ENCODE results near the gene CLSTN3. TPM values are rescaled to one million over a fixed set of nuclear protein-coding genes. Genes with fewer than 3 reads are reported as not detected.

CLSTN3 gene
- total and polyA plus RNA-seq, 9 of the 15 experiments (the other 6 are each of a cell fraction or from before 2014, with no cell fraction given) = 0.08 to 23.2 (median 11.0) TPM

- ATAC-seq (no peak), DNase-seq (ENCODE audit: extremely low read depth in 1 of 4, low spot score in 3 of 4) (no peak), FAIRE-seq (no peak)
- H3K4me1 ChIP-seq (replicated peaks in 1 of 2; ENCODE audit: control insufficient read depth in 2 of 2, insufficient read depth in 2 of 2, low read length in 2 of 2) = no peaks in the 10 kb centered on the region
- no peak overlapping the region for H2AFZ ChIP-seq (ENCODE audit: low read depth, low read length)
- no peak overlapping the region for H3K27ac ChIP-seq (ENCODE audit: extremely low read depth, low read depth, low read length)
- no peaks in the 10 kb centered on the region for H4K20me1 ChIP-seq (replicated peaks; ENCODE audit: control insufficient read depth, insufficient read depth, low read length)
- H3K4me2 ChIP-seq (ENCODE audit: insufficient read depth, low read length) = no peak overlapping the region
- in situ Hi-C loops (cut with MboI) = no loop called here
- TF ChIP-seq ZNF57 (CRISPR knock-in tag; IDR thresholded peaks at IDR 0.05) (no peak), RBM25 (IDR thresholded peaks at IDR 0.05; ENCODE audit: low read depth, low read length, severe bottlenecking) (no peak), TOE1 (IDR thresholded peaks at IDR 0.05; ENCODE audit: borderline replicate concordance) (no peak), TOE1 (CRISPR knock-in tag; IDR thresholded peaks at IDR 0.05; ENCODE audit: borderline replicate concordance, low read depth) (no peak), ZNF124 (CRISPR knock-in tag; IDR thresholded peaks at IDR 0.05) (no peak), ZNF239 (CRISPR knock-in tag; IDR thresholded peaks at IDR 0.05) (no peak), EP300 (IDR thresholded peaks at IDR 0.05; ENCODE audit: low read length) (no peak), ZNF707 (CRISPR knock-in tag; conservative IDR thresholded peaks at IDR 0.05) (no peak), EWSR1 (IDR thresholded peaks at IDR 0.05; ENCODE audit: borderline replicate concordance, low read depth, partially characterized antibody) (no peak), ZNF263 (CRISPR knock-in tag; IDR thresholded peaks at IDR 0.05; ENCODE audit: borderline replicate concordance) (no peak), TBP (optimal IDR thresholded peaks at IDR 0.05; ENCODE audit: low read depth, low read length) (no peak), ZNF551 (CRISPR knock-in tag; IDR thresholded peaks at IDR 0.05) (no peak), THAP12 (CRISPR knock-in tag; IDR thresholded peaks at IDR 0.05) (no peak), NFYB (IDR thresholded peaks at IDR 0.05; ENCODE audit: extremely low read depth, insufficient read length) (no peak), CEBPG (CRISPR knock-in tag; IDR thresholded peaks at IDR 0.05) (no peak), CEBPG (tag; conservative IDR thresholded peaks at IDR 0.05 in 1 of 2, IDR thresholded peaks at IDR 0.05 in 1 of 2) (no peak)
- CTCF ChIA-PET (ENCODE audit: low intra/inter-chr PET ratio) = interaction anchor here (0.5 kb wide), 1 partner anchor 22 kb away, joined by 3 read pairs; no protein-coding TSS in a partner anchor
- H3K79me2 ChIP-seq (ENCODE audit: control insufficient read depth, insufficient read depth, low read length) = no peaks in the 10 kb centered on the region
- intact Hi-C loops (cut with micrococcal nuclease) = no loop called here
- H3K36me3 ChIP-seq (ENCODE audit: control insufficient read depth, insufficient read depth, low read length) = no peaks in the 10 kb centered on the region
- H3K9me3 ChIP-seq (replicated peaks; ENCODE audit: control insufficient read depth, insufficient read depth, low read depth, low read length) = no peaks in the 10 kb centered on the region; the same call in 1 of the 2 replicates
- H3K9ac ChIP-seq (ENCODE audit: insufficient read depth in 1 of 2, low read depth in 2 of 2, low read length in 2 of 2) = no peak overlapping the region
- POLR2A ChIA-PET = no interaction called here
- H3K4me3 ChIP-seq = no peak overlapping the region
- BruUV-seq (replicated peaks) = no TSS peak
- no peaks in the 10 kb centered on the region; a peak in 1 of 5 replicates for H3K27me3 ChIP-seq (ENCODE audit: control insufficient read depth in 2 of 2, insufficient read depth in 2 of 2, low read length in 2 of 2)
- H3K9me1 ChIP-seq (ENCODE audit: control insufficient read depth, insufficient read depth, low read length) = no peaks in the 10 kb centered on the region
These were observed 39.8 kb downstream of the CLSTN3 start for GRCh38 chr12:7169951-7170350.

Data from K562 (cell line).